ENCODE measurements around the gene SMIM8.

Gene SMIM8

DNA sequence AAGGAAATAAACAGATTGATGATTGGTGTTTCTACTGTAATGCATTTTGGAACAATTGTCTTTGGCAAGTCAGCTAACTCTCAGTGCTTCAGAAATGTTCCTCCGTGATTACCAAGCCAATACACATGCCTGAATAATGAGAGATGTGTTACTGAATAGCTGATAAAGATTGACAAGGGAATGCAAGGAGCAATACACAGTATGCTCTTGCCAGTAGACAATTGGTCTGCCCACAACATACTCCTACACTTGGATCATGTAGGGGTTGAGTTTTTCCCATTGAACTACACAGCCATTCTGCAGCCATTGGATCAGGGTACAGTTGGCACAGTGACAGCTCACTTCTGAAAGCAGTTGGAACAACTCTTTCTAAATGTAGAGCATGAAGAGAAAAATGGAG lies 12.3 kb downstream of the SMIM8 start:
- DNase-seq (ENCODE audit: low read depth), result no peak

DNA sequence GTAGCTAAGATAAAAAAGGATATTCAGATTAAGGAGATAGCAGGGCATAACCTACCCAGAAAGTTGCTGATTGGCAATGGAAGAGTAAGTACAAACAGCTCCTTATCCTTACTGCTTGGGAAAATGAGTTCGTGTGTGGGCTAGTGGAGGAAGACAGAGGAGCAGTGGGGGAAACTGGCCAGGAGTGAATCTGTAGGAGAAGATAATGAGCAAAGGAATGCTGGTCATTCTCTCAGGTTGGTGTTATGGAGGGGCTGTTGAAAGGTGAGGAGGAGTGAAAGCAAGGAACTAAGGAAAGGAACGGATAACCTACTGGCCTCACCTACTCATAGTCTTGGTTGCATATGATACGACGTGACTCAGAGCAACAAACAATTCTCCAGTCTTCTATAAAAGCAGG lies 14.0 kb downstream of the SMIM8 start:
- no peak for DNase-seq (ENCODE audit: low read depth)

DNA sequence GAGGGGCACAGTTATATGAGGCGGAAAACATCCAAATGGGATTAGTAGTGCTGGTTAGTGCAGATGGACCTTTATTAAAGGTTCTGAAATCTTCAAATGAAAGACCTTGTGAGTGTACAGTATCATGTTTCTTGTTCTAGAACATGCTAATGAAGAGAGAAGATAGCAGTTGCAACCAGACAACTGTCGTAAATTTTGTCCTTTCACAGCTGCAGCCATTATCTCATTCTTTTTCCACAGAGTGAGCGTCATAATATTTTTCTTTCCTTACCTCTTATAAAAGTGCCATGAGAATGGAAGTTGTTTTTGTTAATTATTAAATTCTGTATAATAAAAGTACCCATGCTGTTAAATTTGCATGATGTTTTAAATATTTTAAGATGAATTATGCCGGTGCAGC lies 17.8 kb downstream of the SMIM8 start:
- DNase-seq (ENCODE audit: low read depth), result no peak

DNA sequence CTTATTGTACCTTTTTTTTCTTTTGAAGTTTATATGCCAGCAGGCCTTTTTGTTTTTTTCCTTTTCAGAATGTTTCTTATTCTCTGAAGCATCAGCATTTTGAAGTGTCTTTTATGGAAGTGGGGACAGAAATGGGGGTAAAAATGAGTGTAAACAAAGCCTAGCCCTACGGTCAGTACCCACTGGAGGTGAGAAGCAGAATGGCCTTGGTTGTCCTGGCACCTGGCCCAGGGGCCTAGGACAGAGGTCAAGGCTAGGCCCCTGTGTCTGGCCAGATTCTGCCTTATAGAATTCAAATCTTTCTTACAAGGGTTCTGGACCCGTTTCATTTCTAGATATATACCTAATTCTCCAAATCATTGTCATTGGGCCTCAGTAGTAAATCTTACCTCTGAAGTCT lies 18.8 kb downstream of the SMIM8 start:
- DNase-seq (ENCODE audit: low read depth), result no peak

DNA sequence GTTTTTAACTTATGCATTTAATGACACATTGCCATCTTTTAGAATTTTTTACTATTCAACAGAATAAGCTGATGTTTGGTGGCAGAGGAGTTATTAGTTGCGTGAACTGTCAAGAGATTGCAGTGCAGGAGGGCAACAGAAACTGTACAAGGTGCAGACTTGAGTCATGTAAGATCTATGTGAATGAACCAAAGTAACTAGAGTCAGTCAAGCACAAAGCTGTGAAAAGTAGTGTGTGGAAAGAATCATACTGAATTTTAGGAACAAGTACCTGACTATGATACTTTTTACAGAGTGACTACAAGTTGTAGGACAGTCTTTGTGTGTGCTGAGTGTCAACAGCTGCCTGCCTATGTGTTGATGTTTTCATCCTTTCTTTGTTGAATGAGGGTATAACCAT lies 19.5 kb downstream of the SMIM8 start:
- DNase-seq (ENCODE audit: low read depth), result no peak

DNA sequence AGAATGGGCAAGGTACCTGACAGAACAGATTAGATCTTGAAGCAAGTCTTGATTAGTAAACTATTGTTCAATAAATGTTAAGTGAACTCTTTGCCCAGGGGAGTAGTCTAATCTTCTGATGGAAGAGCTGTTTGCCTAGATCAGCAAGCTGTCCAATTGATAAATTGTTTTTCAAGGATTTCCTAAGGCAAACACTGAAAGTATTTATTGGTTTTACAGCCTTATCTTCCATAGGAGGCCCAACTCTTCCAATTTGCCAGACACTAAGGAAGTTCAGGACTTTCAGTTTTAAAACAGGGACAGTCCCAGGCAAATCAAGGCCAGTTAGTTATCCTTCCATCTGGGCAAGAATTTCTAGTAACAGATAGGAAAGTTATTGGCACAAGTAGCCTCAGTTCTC lies 20.4 kb downstream of the SMIM8 start:
- no peak for DNase-seq (ENCODE audit: low read depth)

DNA sequence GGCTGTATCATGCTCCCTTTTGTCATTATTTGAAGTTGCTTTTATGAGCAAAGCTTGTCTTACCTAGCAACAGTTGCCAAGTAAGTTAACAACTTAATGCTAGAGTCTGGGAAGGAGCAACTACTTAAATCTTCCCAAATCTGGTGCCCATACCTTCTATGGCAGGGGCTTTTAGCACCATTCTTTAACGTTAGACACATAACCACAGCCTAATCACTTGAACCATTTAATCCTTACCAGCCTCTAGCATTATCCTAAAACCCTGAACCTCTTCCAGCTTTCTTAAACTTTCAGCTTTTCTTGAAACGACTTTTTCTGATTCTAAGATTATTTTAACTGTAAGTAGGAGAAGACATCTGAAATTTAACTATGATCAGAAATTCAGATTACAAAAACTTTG lies 22.3 kb downstream of the SMIM8 start, which contains the start of gene C6orf163:
Gene C6orf163 (plus strand): TSS at position 83 of the 400 bp plus-strand sequence. CDS start 287 bp downstream, at position 370.
- no peak for DNase-seq (ENCODE audit: low read depth)

DNA sequence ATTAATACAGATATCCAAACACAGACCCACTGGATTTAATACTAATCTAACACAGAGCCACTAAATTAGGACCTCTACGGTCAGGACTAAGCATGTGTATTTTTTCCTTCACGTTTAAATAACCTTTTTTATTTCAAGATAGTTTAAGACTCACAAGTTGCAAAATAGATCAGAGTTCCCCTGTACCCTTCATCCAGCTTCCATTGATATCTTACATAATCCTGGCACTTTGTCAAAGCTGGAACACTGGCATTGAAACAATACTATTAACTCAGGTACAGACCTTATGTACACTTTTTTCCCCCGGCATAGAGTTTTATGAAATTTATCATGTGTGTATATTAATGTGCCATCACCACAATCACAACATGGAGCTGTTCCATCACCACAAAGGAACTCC lies 24.3 kb downstream of the SMIM8 start:
- DNase-seq (ENCODE audit: low read depth), result no peak

DNA sequence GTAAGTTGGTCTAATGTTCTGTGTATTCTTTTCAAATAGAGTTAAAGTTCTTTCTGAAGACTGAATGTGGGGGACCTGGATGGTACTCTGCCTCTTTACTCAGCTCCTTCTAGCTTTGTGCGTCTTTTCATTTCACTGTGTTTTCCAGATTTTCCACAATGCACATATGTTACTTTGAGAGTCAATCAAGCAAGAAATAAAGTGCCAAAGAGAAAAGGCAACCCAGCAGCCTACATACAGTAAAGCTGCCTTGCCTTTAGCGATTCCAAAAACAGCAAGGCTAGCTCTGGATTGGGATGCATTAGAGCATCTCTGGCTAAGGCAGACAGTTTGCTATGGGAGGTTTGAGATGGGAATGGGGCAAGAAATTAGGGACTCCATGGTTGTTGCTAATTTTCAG lies 27.5 kb downstream of the SMIM8 start:
- DNase-seq (ENCODE audit: low read depth), result no peak

DNA sequence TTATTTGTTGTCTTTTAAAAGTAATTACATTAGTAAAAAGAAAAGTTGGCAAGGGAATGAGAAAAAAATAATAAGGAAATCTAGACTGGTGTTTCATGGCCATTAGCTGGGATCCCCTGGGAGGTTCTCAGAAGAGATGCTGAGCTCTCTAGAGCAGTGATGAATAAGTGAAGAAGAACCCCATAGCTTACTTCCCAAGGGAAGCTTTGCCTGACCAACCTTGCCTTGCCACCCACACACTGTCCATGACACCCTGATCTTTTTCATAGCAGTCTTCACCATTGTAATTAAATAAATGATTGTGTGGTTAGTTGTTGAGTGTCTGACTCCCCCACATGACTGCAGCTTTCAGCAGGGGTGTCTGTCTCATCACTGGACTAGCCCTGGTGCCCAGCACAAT lies 28.1 kb downstream of the SMIM8 start:
- no peak for DNase-seq (ENCODE audit: low read depth)

DNA sequence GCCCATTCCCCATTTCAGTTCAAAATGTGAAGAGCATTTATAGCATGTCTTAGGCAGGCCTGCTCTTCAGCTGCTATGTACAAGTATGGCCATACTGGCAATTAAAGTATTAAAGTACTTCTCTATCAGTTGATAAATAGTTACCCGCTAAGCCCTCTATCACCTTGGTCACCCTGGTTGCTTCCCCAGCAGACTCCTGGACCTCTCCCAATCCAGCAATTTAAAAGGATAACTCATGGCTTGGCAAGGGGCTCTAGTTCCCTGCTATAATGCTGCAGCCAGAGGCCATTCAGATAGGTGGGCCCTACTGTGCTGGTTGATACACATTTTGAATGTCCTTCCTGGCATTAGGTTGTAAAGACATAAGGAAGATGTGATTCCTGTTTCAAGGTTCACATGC lies 29.2 kb downstream of the SMIM8 start:
- DNase-seq (ENCODE audit: low read depth), result no peak

DNA sequence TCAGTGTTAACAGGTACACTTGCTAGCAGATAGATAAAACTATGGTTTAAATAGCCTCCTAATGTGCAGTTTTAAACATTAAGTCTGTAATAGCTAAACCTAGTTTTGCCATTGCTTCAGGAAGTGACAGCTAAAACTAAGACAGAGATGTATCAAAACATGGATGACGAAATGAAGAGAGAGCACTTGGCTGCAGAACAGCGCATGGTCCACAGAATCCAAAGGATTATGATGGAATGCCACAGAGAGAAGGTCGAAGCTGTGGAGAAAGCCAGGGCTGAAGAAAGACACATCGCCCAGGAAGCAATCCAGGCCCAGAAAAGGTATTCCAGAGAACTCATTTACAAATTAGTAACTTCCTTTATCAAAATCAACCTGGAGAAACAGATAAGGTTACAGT lies 33.8 kb downstream of the SMIM8 start:
- DNase-seq (ENCODE audit: low read depth), result no peak

DNA sequence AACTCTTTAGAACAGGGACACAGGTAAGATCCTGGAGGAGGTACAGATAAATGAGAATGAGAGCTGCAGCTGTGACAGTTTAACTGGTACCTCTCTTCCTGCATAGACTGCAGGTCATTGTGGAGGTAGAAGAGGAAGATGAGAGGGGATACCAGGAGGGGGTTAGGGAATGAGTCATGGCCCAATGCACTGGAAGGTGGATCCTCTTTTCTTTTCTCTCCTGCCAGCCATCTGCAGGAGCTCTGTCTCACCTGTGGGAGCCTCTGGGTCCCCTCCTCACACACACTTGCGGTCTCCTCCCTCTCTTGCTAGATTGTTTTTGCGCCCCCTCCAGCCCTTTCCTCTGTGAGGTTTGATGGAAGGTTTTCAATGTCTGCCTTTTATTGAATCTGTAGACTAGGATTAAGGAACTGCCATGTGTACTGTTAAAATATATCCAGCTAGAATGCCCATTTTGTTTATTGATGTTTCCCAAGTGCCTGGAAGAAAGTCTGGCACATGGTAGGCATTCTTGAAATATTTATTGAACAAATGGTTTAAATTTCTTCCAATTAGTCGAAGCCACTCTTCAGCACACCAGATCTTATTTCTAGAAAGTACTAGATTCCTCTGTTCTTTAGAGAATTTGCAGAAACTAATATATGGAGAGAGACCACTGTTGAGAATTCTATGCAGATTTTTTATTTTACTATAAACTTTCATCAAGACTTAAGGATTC lies 35.2 kb downstream of the SMIM8 start:
- no peak for DNase-seq (ENCODE audit: low read depth)

DNA sequence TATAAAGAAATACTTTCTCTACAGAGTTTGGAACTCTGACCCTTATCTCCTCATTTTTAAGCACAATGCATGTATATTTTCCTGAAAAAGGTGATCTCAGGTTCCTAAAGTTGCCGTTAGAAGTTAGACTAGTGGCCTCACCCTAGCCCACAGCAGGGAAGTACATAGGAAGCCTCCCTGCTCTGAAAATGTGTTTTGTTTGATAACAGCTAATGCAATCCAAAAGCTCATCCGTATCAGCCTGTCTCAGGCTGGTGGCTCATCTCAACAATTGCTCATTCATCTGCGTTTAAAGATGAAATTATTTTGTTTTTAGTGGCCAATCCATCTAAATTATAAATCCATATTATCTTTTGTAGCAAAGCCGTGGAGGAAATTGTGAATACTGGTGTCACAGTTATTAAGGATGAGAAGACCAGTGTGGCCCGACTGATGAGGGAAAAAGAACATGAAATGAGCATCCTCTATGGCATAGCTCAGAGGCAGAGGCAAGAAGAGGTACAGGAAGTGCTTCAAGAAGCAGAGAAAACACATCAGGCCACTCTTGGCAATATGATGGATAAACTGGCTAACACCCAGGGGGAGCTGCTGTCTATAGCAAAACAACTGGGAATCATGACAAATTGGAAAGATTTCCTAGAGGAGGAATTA lies 42.3 kb downstream of the SMIM8 start:
- DNase-seq (ENCODE audit: low read depth), result no peak

DNA sequence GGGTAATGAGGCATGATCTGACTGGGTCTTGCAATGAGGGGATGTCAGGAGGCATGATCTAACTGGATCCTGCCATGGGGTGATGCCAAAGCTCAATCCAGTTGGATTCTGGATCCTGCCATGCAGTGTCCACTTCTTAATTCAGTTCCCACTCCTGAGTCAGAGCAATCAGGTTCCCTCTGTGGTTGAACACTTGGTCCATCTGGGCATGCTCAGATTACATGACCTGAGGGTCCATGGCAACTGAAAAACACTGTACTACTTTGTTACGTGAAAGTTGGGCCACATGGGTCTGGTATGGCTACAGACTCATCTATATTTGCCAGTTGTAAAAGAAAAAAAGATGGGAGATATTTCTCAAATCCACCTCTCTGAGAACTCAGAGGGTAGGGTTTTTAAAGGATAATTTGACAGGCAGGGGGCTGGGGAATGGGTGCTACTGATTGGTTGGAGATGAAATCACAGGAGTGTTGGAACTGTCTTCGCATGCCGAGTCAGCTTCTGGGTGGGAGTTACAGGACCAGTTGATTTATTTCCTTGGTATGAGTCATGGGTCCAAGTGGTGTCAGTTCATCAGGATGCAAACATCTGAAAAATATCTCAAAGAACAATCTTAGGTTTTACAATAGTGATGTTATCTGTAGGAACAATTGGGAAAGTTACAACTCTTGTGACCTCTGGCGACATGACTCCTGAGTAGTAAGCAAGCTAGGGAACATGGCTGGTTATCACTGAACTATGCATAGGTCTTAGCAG lies 43.9 kb downstream of the SMIM8 start:
- no peak for DNase-seq (ENCODE audit: low read depth)

DNA sequence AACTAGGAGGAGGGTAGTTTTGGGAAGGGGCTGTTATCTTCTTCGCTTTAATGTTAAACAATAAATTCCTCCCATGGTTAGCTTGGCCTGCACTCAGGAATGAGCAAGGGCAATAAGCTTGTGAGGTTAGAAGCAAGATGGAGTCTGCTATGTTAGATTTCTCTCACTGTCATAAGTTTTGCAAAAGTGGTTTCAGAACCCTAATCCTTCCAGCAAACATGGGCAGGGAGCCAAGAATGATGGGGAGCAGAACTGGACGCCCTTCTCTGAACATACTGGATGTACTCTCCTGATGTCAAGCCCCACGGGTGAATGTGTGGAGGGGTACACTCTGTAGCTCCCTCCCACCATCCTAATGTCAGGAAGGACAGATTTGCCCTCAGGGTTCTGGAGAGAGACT lies 44.5 kb downstream of the SMIM8 start:
- DNase-seq (ENCODE audit: low read depth), result no peak

DNA sequence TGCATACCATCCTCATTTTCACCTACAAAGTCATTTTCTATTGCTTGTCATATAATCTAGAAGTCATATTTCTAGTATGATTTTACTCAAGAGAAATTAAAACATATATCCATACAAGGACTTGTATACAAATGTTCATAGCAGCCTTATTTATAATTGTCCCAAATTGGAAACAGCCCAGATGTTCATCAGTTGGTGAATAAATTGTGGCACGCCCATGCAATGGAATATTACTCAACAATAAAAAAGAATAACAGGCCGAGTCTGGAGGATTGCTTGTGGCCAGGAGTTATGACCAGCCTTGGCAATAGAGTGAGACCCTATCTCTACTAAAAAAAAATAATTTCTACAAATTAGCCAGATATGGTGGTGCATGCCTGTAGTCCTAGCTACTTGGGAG lies 51.0 kb downstream of the SMIM8 start:
- no peak for DNase-seq (ENCODE audit: low read depth)

DNA sequence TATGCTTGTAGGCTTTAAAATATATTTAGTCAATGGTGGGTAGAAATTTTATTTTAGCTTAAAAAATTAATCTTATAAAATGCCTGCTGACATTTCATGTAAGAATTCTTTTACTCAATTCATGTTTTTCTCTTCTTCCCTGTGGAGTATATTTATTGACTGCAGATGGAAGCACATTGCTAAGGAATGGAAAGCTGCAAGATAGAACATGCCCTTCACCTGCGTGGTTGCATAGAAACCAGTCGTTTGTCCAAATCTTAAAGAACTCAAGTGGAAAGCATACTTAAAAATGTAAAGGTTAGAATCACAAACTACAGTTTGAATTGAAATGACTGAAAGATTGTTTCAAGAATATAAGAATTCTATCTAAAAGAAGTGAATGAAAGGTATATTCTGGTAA lies 52.9 kb downstream of the SMIM8 start:
- no peak for DNase-seq (ENCODE audit: low read depth)

DNA sequence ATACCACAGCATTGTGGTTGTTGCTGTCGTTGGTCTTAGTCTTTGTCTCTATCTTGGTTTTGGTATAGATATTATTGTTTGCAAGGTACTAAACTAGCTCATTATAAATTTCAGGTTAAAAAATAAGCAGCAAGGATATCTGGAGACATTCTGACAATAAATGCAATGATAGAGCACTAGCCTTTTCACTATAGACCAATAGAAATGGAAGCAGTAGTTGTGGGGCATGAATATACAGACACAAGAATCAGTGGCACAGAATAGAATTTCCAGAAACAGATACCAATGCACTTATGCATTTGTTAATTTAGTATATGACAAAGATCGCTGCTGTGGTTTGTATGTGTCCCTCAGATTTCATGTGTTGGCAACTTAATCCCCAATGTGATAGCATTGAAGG lies 54.3 kb downstream of the SMIM8 start:
- DNase-seq (ENCODE audit: low read depth), result no peak

DNA sequence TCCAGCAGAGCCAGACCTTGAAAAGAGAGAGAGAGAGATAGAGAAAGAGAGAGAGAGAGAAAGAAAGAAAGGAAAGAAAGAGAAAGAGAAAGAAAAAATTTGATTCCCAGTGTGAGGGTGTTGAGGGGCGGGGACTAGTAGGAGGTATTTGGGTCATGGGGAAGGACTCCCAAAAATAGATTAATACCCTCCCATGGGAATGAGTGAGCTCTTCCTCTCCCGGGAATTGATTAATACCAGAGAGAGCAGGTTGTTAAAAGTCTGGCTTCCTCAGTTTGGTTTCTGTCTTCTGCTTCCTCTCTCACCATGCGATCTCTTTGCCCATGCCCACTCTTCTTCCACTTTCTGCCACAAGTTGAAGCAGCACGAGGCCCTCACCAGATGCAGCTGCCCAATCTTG lies 56.6 kb downstream of the SMIM8 start:
- DNase-seq (ENCODE audit: low read depth), result no peak

DNA sequence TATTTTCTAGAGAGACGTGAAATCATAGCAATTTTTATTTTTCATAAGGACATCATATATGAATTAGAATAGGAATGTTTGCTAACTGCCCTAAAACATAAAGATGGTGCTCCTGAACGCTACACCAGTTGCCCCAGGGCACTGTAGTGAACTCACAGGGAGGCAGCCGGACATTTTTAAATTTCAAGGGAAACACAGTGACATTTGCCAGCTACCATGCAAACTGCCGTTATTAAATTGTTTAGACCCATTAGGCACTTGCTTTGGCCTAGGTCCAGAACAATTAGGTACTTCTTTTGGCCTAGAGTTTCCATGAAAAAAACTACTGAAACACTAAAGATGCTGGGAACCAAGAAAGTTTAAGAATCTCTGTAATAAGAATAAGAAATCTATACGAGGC lies 60.5 kb downstream of the SMIM8 start:
- DNase-seq (ENCODE audit: low read depth), result no peak

DNA sequence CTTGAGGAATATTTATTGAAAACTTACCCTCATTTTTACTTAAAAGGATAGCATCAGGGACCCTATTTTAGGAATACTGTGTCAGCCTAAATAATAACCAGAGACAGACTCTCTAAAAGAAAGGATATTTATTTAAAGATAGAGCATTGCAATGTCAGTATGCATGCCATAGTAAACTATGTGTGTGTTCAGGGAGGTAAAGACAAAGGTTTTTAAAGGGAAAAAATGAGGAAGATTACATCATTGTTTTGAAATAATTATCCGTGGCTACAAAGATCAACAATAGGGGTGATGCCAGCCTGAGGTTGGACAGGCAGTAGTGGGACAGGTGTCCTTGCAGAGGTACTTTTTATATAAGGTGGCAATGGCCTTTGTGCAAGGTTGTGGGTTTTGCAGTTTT lies 61.6 kb downstream of the SMIM8 start:
- DNase-seq (ENCODE audit: low read depth), result no peak

DNA sequence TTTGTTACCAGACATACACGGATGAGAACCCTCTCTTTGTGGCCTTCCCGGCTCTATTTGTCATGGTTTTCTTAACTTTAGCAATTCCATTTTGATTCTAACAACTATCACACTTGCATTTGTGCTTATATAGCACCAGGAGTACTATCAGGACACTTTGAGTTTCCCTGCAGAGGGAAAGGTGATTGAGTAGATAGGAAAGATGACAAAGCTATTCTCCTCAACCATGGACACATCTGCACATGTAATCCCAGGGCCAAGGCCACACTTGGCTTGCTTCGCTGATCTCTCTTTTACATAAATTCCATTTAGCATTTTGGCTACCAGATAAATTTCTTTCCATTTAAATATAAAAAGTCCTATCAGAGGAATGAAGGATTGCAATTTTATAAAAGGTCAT lies 62.1 kb downstream of the SMIM8 start:
- DNase-seq (ENCODE audit: low read depth), result no peak

Data from T-helper 22 cell (primary cell).